HG03432 (cell line): ENCODE data around the gene POU6F1.
"Not testable (repeated sequence)": the region's sequence is repeated elsewhere in the genome, so short reads cannot be mapped to it uniquely, and the experiment has no call there.

Experiments
- ATAC-seq: cut with Tn5 transposase; IDR thresholded peaks from one replicate; pipeline ENCODE4 v1.9.1; 2021; ENCODE audit warnings: mild to moderate bottlenecking, moderate library complexity; ENCODE audit not compliant: unreplicated experiment

POU6F1 gene, protein sequence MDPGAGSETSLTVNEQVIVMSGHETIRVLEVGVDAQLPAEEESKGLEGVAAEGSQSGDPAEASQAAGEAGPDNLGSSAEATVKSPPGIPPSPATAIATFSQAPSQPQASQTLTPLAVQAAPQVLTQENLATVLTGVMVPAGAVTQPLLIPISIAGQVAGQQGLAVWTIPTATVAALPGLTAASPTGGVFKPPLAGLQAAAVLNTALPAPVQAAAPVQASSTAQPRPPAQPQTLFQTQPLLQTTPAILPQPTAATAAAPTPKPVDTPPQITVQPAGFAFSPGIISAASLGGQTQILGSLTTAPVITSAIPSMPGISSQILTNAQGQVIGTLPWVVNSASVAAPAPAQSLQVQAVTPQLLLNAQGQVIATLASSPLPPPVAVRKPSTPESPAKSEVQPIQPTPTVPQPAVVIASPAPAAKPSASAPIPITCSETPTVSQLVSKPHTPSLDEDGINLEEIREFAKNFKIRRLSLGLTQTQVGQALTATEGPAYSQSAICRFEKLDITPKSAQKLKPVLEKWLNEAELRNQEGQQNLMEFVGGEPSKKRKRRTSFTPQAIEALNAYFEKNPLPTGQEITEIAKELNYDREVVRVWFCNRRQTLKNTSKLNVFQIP

DNA sequence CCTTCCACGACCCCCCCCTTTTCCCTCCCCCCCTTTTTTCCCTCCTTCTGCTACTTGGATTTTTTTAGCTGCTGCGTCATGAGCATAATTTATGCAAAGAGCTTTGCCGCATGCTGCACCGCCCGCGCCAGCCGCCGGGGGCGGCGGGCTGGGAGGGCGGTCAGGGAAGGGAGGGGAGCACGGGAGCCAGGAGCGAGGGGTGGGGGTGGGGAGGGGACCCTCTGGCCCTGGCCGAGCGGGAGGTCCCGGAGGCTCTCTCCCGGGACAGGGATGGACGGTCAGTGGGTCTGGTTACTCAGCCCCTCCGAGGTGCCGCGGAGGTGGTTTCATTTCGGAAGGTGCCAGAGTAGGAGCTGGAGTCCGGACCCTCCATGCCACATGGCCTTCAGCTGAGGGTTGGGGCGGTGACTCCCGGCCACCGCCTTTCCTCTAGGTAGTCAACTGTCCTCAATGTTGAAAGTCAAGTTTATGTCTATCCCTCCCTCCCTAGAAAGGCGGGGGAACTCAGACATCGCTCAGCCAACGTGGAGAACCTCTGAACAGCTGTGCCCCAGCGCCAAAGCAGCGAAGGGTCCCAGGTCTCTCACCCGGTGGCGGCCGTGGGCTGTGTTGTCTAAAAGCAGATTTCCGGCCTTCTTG, at the start of gene POU6F1:
Gene POU6F1 (minus strand): TSS at position 95 of the 639 bp plus-strand sequence. CDS start 11,226 bp downstream, outside the sequence.
- ATAC-seq = peak; percentile 74

DNA sequence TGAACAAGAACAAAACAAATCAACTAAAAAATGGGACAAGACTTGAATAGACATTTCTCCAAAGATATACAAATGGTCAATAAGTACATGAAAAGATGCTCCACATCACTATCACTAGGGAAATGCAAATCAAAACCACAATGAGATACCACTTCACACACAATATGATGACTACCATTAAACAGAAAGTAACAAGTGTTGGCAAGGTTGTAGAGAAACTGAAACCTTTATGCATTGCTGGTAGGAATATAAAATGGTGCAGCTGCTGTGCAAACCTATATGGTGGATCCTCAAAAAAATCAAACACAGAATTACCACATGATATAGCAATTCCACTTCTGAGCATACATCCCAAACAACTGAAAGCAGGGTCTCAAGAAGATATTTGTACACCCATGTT, 47.2 kb upstream of the POU6F1 start:
- ATAC-seq = peak; percentile 45

DNA sequence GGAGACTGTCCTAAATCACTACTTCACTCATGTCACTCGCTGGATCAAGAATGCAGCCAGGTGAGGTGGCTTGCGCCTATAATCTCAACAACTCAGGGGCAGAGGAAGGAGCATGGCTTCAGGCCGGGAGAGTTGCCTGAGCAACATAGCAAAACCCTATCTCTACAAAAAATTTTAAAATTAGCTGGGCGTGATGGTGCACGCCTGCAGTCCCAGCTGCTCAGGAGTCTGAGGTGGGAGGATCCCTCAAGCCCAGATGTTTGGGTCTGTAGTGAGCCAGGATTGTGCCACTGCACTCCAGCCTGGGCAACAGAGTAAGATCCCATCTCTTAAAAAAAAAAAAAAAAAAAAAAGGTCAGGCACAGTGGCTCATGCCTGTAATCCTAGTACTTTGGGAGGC, 46.4 kb upstream of the POU6F1 start:
- ATAC-seq = no peak

DNA sequence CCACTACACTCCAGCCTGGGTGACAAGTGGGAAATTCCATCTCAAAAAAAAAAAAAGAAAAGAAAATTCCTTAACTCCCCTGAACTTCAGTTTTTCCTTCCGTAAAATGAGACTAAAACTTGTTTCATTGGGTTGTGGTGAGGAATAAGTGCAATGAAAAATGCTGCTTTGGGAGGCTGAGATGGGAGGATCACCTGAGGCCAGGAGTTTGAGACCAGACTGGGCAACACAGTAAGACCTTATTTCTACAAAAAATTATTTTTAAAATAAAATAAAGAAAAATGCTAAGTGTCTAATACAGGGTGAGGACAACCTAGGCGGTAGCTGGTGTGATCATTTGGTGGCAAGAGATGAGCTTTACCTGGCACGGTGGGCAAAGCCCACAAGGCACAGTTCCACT, 45.5 kb upstream of the POU6F1 start:
- no peak for ATAC-seq

DNA sequence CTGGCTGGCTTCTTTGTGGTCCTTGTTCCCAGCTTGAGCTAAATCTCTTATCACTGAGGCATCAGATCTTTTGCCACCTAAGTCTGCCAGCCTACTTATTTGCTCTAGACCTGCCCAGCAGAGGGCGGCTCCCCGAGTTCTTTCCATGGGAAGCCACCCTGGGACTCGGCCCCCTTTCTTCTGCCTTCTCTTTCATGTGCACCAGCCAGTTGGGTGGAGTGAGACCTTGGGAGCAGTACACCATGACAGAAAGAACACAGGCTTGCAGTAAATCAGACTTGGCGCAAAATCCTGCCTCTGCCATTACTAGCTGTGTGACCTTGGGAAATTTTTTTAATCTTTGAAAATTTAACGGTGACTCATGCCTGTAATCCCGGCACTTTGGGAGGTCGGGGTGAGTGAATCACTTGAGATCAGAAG, 44.9 kb upstream of the POU6F1 start:
- no peak for ATAC-seq

DNA sequence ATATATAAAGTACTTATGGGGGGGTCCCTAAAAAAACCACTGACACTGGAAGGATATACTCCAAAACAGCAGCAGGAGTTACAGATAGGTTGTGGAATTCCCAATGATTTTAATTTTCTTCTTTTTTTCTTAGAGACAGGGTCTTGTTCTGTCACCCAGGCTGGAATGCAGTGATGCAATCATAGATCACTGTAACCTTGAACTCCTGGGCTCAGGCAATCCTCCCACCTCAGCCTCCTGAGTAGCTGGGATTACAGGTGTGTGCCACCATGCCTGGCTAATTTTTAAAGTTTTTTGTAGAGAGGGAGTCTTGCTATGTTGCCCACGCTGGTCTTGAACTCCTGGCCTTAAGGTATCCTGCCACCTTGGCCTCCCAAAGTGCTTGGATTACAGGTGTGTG, 41.7 kb upstream of the POU6F1 start:
- not testable (repeated sequence) for ATAC-seq

DNA sequence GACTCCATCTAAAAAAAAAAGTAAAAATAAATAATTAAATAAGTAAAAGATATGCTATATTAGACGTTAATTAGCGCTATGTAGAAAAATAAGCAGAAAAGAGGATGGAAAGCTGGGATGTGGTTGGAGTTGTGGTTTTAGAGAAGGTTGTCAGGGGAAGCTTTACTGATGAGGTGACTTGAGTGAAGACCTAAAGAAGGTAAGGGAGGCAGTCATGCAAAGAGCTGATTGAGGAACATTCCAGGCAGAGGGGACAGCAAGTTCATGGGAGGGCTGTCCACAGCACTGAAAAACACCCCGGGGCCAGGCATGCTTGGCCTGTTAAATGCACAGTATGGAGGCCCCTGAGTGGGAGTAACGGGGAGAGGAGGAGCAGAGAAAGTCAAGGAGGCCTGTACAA, 36.7 kb upstream of the POU6F1 start:
- no peak for ATAC-seq

DNA sequence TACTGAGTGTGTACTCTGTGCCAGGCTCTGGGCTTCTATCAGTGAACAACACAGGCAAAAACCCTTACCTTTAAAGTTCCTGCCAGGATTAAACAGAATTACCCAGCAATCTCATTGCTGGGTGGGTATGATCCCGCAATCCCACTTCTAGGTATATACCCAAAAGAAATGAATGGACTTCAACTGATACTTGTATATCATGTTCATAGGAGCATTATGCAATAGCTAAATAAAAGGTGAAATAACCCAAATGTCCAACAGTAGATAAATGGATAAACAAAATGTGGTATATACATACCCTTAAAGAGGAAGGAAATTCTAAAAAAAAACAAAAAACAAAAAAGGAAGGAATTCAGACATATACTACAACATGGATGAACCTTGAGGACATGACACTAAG, 35.4 kb upstream of the POU6F1 start:
- no peak for ATAC-seq

DNA sequence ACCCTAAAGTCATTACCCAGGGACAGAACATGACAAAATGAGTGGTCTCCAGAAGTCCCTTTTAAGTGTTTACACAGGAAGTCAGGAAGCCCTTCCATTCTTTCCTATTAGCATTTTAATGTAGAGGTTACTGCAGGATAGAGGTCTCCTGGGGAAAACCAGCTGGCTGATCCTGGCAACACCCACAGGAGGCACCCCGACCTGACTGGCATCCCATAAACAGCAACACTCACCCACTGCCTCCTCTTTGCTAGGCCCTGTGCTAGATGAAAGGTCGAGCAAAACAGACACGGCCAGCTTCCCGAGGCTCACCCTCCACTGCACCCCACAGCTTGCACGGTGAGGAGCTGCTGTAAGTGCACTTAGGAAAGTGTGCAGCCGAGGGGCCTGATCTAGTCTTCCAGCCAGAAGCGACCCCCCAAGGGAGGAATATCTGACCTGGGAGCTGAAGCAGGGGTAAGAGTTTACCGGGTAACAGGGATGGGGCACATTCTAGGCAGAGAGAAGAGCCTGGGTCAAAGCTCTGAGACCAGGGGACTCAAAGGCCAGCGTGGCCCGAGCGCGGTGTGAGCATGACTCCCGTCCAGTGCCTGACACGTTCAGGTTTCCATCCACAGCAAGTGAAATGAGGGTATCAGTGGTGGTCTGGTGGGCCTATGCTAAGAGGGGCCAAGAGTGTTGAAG, 29.8 kb upstream of the POU6F1 start:
- no peak for ATAC-seq

DNA sequence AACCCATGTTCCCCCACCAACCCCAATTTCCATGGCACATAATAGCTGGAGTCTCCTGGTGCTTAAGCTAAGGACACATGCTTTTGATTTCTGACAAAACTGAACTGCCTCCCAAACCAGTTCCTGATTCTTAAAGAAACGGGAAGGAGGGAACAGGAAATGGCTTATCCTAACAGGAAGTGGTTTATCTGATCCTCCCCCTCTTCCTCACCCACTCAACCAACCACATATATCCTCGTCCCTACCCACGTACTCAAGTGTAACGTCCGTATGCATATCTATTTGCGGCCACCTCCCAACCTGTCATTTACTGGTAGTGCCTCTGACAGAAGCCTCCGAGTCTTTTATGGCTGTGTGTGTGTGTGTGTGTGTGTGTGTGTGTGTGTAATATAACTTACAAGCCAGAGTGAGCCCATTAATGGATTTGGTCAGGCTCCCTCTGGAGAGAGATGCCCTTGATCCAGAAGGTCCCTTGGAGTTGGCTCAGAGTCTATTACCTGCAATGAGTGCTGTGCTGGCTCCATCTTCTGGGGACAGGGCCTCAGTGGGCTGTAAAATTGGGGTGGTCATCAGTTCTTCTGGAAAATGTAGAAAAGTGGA, 28.5 kb upstream of the POU6F1 start:
- ATAC-seq = no peak

DNA sequence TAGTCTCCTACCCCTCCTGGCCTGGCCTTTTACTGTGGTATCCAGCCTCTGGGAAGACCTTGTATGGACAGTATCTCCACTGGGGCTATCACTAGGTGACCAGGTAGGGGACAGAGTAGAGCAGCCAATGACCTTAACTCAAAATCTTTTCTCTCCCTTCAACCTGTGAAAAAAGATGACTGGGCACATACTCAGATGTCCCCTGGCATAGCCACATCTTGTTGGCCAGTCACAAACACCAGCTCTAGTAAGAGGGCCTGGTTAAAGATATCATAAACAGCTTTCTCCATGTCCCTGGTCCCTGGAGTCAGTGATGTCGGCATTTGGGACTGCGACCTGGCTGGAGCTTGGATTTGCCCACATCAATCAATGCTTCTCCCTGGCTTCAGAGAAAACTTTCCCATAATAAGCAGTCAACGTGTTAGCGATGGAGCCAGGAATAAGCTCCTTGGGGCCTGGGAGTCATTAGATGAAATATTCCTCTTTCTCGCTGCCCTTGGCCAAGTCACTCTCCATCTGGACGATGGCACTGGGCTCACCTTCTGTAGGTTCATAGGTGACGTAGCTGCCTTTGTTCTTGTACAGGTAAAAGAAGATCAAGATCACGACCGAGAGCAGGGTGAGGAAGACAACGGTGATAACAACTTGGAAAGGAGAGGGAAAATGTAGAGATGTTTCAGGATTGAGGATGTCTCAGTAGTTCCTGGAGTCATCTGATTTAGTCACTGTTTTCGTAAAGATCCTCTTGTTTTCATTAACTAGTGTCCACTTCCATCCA, 27.8 kb upstream of the POU6F1 start:
- no peak for ATAC-seq

DNA sequence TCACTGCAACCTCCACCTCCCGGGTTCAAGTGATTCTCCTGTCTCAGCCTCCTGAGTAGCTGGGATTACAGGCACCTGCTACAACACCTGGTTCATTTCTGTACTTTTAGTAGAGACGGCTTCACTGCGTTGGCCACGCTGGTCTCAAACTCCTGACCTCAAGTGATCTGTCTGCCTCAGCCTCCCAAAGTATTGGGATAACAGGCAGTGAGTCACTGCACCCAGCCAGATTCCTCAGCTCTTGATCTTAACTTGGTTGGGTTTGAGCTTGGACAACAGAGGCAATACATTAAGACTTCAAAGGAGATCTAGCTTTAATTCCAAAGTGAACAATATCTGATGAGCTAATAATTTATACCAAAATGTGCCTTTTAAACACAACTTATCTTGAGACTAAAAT, 26.4 kb upstream of the POU6F1 start:
- ATAC-seq = no peak

DNA sequence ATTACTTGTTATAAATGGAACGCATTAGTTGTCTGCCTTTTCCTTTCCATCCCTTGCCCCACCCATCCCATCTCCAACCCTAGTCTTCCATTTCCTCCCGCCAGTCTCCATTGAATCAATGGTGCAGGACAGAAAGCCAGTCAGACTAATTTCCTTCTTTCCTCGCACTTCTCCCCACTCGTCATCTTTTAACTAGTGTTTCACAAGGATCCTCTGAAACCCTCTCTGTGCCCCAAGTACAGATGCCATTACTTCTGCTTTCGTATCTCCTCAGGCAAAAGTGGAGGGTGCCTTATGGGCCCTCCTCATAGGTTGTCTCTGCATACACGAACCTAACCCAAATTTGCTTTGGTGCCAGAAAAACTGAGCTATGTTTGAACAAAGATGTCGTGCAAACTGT, 25.0 kb upstream of the POU6F1 start:
- ATAC-seq = no peak

DNA sequence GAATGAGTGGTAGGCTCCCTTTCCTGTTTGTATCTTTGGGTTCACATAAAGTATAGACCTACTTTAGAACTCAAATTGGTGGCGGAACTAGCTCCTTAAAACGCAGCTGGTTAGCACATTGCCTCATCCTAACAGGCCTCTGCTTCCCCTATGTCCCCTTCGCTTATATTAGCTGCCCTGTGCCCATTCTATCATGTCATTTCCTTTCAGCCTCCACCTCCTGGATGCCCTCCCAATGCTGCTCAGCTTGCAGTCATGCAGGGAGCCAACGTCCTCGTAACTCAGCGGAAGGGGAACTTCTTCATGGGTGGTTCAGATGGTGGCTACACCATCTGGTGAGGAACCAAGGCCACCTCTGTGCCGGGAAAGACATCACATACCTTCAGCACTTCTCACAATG, 24.3 kb upstream of the POU6F1 start:
- no peak for ATAC-seq

DNA sequence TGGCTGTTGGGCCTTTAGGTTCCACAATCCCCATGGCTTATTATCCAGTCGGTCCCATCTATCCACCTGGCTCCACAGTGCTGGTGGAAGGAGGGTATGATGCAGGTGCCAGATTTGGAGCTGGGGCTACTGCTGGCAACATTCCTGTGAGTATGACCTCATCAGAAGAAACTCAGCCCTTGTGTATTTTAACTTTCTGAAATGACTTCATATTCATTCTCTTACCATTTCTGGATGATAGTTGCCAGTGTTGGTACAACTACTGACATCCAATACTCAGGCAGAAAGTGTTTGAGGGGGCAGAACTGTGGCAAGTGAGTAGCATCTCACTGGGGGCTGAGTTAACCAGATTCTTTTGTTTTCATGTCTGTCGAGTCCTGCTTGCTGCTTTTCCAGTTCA, 23.1 kb upstream of the POU6F1 start:
- ATAC-seq = no peak

DNA sequence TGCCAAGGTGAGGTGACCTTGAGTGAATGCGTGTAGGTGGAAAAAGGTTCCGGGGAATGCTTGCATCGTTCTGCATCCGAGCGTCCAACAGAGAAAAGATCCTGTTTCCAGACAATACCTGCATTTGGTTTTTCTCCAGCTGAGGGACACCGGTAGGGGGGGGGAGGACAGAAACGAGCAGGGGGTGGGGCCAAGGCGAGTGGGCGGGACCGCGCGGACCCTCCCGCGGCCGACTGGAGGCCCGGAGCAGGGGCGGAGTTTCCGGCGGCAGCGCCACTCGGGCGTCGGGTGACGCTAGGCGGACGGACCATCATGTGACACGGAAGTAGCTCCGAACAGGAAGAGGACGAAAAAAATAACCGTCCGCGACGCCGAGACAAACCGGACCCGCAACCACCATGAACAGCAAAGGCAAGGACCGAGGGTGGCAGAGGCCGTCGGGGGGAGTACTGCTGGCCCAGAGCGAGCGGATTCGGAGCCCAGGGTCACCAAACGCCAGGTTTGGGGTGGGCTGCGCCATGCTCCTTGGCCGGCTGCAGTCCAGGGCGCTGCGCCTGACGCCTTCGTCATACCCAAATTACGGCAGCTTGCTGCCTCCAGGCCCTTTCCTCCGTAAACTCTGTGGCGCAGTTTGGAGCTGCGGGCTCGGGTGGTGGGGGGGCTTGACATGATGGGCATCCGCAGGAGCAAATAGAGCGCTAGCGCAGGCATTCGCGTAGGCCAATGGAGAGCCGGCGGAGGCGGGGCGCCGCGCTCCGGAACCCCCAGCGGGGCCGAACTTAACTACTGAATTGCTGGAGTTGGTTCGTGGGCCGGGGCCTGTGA, 20.9 kb upstream of the POU6F1 start, which contains the start of gene DAZAP2:
Gene DAZAP2 (plus strand): TSS at position 317 of the 825 bp plus-strand sequence. CDS start 82 bp downstream, at position 399.
- ATAC-seq = peak; percentile 92

DNA sequence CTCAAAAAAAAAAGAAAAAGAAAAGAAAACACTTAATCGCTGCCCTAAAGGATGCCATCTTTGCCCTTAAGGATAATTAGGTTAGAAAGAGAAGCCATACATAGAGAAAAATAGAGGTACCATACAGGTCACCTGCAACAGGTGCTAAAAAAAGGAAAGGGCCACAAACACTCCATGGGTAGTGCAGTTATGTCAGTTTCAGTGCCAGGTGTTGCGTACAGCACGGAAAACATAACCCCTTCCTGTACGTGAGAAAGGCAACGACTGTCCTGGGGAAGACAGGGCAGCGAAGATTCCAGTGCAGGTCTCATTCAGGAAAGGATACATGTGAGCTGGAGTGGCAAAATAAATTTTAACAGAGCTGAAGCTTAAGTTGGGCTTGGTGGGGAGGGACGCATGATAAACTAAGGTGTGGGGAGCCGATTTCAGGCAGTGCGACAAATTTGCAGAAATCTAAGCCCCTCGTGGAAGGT, 20.2 kb upstream of the POU6F1 start:
- ATAC-seq = peak; percentile 11

DNA sequence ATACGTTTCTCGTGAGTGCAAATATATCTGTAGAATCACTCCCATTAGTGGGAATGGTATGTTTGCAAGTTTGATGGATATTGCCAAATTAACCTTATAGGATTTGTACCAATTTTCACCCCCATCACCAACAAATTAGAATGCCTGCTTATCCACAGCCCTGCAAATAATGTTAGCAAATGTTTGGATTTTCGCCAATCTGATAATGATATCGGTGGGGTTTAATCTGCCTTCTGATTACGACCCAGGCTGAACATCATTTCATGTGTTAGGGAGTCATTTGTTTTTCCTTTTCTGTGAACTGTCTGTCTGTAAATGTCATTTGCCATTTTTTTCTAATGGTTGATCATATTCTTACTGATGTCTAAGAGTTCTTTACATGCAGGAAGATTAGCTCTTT, 16.7 kb upstream of the POU6F1 start:
- ATAC-seq = no peak

DNA sequence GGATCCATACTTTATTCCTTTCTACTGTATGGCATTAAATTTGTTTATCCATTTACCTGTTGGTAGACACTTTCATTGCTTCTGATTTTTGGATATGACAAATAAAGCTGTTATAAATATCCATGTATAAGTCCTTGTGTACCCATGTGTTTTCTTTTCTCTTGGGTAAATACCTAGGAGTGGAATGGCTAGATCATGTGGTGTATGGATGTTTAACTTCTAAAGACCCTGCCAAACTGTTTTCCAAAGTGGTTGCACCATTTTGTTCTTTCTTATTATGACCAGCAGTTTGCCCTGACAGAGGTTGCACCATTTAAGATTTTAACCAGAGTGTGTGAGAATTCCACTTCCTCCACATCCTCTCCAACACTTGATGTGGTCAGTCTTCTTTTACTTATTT, 14.8 kb upstream of the POU6F1 start:
- no peak for ATAC-seq
